Neural cell (in vitro differentiated cells): ENCODE data around the gene MROH2A. TPM values are rescaled to one million over a fixed set of nuclear protein-coding genes. Genes with fewer than 3 reads are reported as not detected.

Experiments used
- H2AFZ ChIP-seq: fragments of 200-600, 300-800 bp; sonication (generic), shearing (Covaris generic); 2 replicates; pipeline ENCODE4 v1.6.0; 2014; ENCODE audit warnings: low read depth, mild to moderate bottlenecking, antibody characterized with exemption, low read length, moderate library complexity
- H3F3A ChIP-seq: fragments of 200-600 bp; shearing (Covaris generic); 2 replicates; pipeline ENCODE4 v1.6.1; 2016; ENCODE audit warnings: mild to moderate bottlenecking, moderate library complexity, mixed read lengths, antibody characterized with exemption, low read length; ENCODE audit not compliant: insufficient read depth, poor library complexity, severe bottlenecking
- H3K27ac ChIP-seq: fragments of 200-600, 300-800 bp; sonication (generic), shearing (Covaris generic); 2 replicates; pipeline ENCODE4 v1.5.1; 2014; ENCODE audit warnings: mild to moderate bottlenecking, low read length, moderate library complexity
- H3K27me3 ChIP-seq: fragments of 300-800, 200-600 bp; sonication (generic), shearing (Covaris generic); 2 replicates; pipeline ENCODE4 v1.6.0; 2014; ENCODE audit warnings: mild to moderate bottlenecking, low read depth, low read length, moderate library complexity; ENCODE audit not compliant: insufficient read depth
- H3K36me3 ChIP-seq: fragments of 300-800, 200-600 bp; sonication (generic), shearing (Covaris generic); 2 replicates; pipeline ENCODE4 v1.5.1; 2014; ENCODE audit warnings: mild to moderate bottlenecking, antibody characterized with exemption, low read length, moderate library complexity; ENCODE audit not compliant: insufficient read depth
- H3K4me2 ChIP-seq: fragments of 300-800, 200-600 bp; sonication (generic), shearing (Covaris generic); 2 replicates; pipeline ENCODE4 v1.6.0; 2014; ENCODE audit warnings: mild to moderate bottlenecking, low read length
- H3K4me3 ChIP-seq: fragments of 300-800, 200-600 bp; sonication (generic), shearing (Covaris generic); 2 replicates; pipeline ENCODE4 v1.5.1; 2014; ENCODE audit warnings: mild to moderate bottlenecking, low read length, moderate library complexity
- H3K79me2 ChIP-seq: fragments of 200-600 bp; shearing (Covaris generic); replicated peaks from 2 replicates; pipeline ENCODE4 v1.6.0; 2014; ENCODE audit warnings: mild to moderate bottlenecking, low read length, moderate library complexity; ENCODE audit not compliant: insufficient read depth
- H3K9ac ChIP-seq: fragments of 300-800, 200-600 bp; sonication (generic), shearing (Covaris generic); 2 replicates; pipeline ENCODE4 v1.6.1; 2016; ENCODE audit warnings: mild to moderate bottlenecking, low read length, mixed read lengths
- H3K9me2 ChIP-seq: fragments of 200-600 bp; shearing (Covaris generic); 2 replicates; pipeline ENCODE4 v1.6.1; 2016; ENCODE audit warnings: mild to moderate bottlenecking, low read length, mixed read lengths; ENCODE audit not compliant: insufficient read depth
- H3K9me3 ChIP-seq: fragments of 200-600, 300-800 bp; sonication (generic), shearing (Covaris generic); 2 replicates; pipeline ENCODE4 v1.6.1; 2016; ENCODE audit warnings: mild to moderate bottlenecking, mixed run types, low read length, moderate library complexity, mixed read lengths
- H4K20me1 ChIP-seq: fragments of 200-600 bp; shearing (Covaris generic); 2 replicates; pipeline ENCODE4 v1.6.1; 2016; ENCODE audit warnings: mild to moderate bottlenecking, mixed run types; ENCODE audit not compliant: insufficient read depth
- EP300 ChIP-seq: fragments of 450-650 bp; conservative IDR thresholded peaks from 2 replicates; pipeline ENCODE4 v1.6.1; 2014; ENCODE audit warnings: antibody characterized with exemption, mild to moderate bottlenecking, moderate library complexity; ENCODE audit not compliant: poor library complexity, severe bottlenecking
- EZH2 ChIP-seq: fragments of 200-600, 300-800 bp; shearing (Covaris generic), sonication (generic); IDR thresholded peaks from 2 replicates; pipeline ENCODE4 v1.6.1; 2014; ENCODE audit warnings: antibody characterized with exemption, low read length, borderline replicate concordance, mild to moderate bottlenecking; ENCODE audit not compliant: insufficient read depth, poor library complexity, severe bottlenecking
- MXI1 ChIP-seq: fragments of 450-650 bp; conservative IDR thresholded peaks from 2 replicates; pipeline ENCODE4 v1.6.1; 2014; ENCODE audit warnings: antibody characterized with exemption, mild to moderate bottlenecking; ENCODE audit not compliant: poor library complexity, severe bottlenecking
- RAD21 ChIP-seq: fragments of 450-650 bp; conservative IDR thresholded peaks from 2 replicates; pipeline ENCODE4 v1.6.1; 2014; ENCODE audit warnings: antibody characterized with exemption, mild to moderate bottlenecking, moderate library complexity
- TAF1 ChIP-seq: IDR thresholded peaks from 2 replicates; pipeline ENCODE4 v1.6.1; 2012; ENCODE audit warnings: low read depth
- polyA plus RNA-seq: library from polyadenylated mRNA; depleted of rRNA; stranded (reverse); fragments of >200 nt; gene quantifications from 2 replicates; pipeline ENCODE4 v1.2.3, GENCODE V29; 2014
- TF ChIP-seq, protein P1 (sequence below): fragments of 450-650 bp; IDR thresholded peaks from 2 replicates; pipeline ENCODE4 v1.5.1; 2014; ENCODE audit warnings: antibody characterized with exemption, mild to moderate bottlenecking, moderate library complexity; ENCODE audit not compliant: poor library complexity, severe bottlenecking
- TF ChIP-seq, protein P2 (sequence below): IDR thresholded peaks from 2 replicates; pipeline ENCODE4 v1.6.1; 2012; ENCODE audit warnings: borderline replicate concordance

MROH2A gene
- polyA plus RNA-seq, 1 donor from 2014 or later: not detected

DNA sequence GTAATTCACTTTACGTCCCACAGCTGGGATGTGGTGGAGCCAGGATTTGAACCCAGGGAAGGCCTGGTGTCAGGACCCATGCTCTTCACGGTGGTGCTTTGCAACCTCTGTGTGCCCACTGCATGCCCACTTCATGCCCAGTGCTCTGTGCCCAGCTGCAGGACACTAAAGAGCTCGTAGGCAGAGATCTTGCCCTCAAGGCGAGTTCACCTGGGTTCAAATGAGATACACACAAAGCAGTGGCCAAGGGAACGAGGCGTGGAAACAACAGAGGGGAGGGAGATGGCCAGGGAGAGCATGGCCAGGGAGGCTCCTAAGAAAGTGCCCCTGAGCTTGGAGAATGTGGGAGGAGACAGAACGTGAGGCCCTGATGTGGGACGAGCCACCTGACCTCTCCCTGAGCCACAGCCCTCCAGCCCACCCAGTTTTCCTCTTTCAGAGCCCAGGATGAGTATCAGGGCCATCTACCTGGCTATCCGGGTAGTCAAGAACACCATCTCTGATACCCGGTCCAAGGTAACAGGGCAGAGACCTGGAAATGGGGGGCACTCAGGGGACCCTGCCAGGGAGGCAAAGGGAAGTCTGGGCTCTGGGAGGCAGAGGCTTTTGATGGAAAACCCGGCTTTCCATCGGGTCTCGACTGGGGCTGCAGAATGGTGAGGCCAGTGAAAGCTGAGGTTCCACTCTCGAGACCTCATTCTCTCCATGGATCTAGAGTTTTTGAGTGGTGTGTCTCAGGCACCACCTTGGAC lies 20.4 kb downstream of the MROH2A start:
- H3K9me2 ChIP-seq: no peaks in the 10 kb centered on the region
- H3K79me2 ChIP-seq: no peaks in the 10 kb centered on the region
- no peaks in the 10 kb centered on the region for H3K36me3 ChIP-seq

DNA sequence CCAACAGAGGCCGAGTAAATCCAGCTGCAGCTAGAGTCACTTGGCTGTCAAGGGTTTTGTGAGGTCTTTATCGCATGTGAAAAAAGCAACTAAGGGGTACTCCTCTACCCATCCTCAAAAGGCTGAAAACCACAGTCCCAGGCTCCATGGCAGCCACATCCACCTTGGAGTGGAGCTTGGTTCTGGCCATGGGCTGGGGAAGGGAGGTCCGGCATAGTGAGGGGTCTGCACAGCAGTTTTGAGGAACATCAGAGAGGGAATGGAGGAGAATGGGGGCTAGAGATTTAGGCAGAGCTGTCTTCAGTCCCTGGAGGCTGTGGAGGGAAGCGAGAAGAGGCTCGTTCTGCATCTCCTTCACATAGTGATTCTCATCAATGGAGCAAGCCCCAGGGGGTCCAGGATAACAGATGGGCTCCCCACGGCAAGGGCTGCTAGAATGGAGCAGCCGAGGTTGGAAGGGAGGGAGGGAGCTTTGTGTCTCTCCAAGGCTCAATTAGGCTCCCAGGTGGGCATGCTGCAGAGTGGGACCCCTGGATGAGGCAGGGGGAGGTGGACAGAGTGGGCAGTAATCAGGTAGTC lies 21.0 kb downstream of the MROH2A start:
- no peak overlapping the region for H3K4me3 ChIP-seq
- H3K9me3 ChIP-seq: no peaks in the 10 kb centered on the region
- H3K4me2 ChIP-seq: no peak overlapping the region
- TF ChIP-seq EZH2: no peak
- H3K79me2 ChIP-seq: no peaks in the 10 kb centered on the region
- H2AFZ ChIP-seq: no peak overlapping the region
- no peak overlapping the region for H3K9ac ChIP-seq
- H3K27ac ChIP-seq: no peak overlapping the region
- no peaks in the 10 kb centered on the region for H3K27me3 ChIP-seq
- no peaks in the 10 kb centered on the region for H3K9me2 ChIP-seq
- H3F3A ChIP-seq: no peaks in the 10 kb centered on the region
- no peaks in the 10 kb centered on the region for H3K36me3 ChIP-seq
- no peaks in the 10 kb centered on the region for H4K20me1 ChIP-seq

More for the DNA sequence above, 20.4 kb downstream of the MROH2A start:
- Histone ChIP-seq H3K27me3 (no peaks in the 10 kb centered on the region), H4K20me1 (no peaks in the 10 kb centered on the region), H3K4me2 (no peak overlapping the region), H2AFZ (no peak overlapping the region), H3K9me3 (no peaks in the 10 kb centered on the region), H3K27ac (no peak overlapping the region), H3K4me3 (no peak overlapping the region), H3K9ac (no peak overlapping the region), H3F3A (no peaks in the 10 kb centered on the region)
- TF ChIP-seq, protein P1, sequence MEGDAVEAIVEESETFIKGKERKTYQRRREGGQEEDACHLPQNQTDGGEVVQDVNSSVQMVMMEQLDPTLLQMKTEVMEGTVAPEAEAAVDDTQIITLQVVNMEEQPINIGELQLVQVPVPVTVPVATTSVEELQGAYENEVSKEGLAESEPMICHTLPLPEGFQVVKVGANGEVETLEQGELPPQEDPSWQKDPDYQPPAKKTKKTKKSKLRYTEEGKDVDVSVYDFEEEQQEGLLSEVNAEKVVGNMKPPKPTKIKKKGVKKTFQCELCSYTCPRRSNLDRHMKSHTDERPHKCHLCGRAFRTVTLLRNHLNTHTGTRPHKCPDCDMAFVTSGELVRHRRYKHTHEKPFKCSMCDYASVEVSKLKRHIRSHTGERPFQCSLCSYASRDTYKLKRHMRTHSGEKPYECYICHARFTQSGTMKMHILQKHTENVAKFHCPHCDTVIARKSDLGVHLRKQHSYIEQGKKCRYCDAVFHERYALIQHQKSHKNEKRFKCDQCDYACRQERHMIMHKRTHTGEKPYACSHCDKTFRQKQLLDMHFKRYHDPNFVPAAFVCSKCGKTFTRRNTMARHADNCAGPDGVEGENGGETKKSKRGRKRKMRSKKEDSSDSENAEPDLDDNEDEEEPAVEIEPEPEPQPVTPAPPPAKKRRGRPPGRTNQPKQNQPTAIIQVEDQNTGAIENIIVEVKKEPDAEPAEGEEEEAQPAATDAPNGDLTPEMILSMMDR: no peak
- TF ChIP-seq RAD21: no peak
- TF ChIP-seq EP300: no peak
- no peak for TF ChIP-seq TAF1
- no peak for TF ChIP-seq EZH2
- TF ChIP-seq, protein P2, sequence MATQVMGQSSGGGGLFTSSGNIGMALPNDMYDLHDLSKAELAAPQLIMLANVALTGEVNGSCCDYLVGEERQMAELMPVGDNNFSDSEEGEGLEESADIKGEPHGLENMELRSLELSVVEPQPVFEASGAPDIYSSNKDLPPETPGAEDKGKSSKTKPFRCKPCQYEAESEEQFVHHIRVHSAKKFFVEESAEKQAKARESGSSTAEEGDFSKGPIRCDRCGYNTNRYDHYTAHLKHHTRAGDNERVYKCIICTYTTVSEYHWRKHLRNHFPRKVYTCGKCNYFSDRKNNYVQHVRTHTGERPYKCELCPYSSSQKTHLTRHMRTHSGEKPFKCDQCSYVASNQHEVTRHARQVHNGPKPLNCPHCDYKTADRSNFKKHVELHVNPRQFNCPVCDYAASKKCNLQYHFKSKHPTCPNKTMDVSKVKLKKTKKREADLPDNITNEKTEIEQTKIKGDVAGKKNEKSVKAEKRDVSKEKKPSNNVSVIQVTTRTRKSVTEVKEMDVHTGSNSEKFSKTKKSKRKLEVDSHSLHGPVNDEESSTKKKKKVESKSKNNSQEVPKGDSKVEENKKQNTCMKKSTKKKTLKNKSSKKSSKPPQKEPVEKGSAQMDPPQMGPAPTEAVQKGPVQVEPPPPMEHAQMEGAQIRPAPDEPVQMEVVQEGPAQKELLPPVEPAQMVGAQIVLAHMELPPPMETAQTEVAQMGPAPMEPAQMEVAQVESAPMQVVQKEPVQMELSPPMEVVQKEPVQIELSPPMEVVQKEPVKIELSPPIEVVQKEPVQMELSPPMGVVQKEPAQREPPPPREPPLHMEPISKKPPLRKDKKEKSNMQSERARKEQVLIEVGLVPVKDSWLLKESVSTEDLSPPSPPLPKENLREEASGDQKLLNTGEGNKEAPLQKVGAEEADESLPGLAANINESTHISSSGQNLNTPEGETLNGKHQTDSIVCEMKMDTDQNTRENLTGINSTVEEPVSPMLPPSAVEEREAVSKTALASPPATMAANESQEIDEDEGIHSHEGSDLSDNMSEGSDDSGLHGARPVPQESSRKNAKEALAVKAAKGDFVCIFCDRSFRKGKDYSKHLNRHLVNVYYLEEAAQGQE: no peak
- no peak for TF ChIP-seq MXI1
